GM12891 (cell line): Measurements from ENCODE around the gene NTHL1.

Experiments used
- POLR2A ChIP-seq: IDR thresholded peaks from 2 replicates; pipeline ENCODE4 v1.6.1; 2011; ENCODE audit warnings: low read depth, low read length, control low read depth
- POLR2AphosphoS5 ChIP-seq: IDR thresholded peaks from 2 replicates; pipeline ENCODE4 v1.6.1; 2011; ENCODE audit warnings: low read depth, low read length, control low read depth

- no peak for TF ChIP-seq POLR2AphosphoS5
- no peak for TF ChIP-seq POLR2A
These were observed 57.6 kb downstream of the NTHL1 start for GRCh38 chr16:1990101-1990350.
